GM18507 (cell line): Measurements from ENCODE around the gene ARMC2.

Source experiments
- DNase-seq: peaks from one replicate; pipeline ENCODE4 v3.0.0; 2011; ENCODE audit warnings: low read depth; ENCODE audit not compliant: insufficient read length; ENCODE audit errors: extremely low spot score
- FAIRE-seq: peaks from 2 replicates; lab custom pipeline; 2011; peaks lifted over from hg19 to GRCh38; lab: Jason Lieb, UNC

ARMC2 gene

DNA sequence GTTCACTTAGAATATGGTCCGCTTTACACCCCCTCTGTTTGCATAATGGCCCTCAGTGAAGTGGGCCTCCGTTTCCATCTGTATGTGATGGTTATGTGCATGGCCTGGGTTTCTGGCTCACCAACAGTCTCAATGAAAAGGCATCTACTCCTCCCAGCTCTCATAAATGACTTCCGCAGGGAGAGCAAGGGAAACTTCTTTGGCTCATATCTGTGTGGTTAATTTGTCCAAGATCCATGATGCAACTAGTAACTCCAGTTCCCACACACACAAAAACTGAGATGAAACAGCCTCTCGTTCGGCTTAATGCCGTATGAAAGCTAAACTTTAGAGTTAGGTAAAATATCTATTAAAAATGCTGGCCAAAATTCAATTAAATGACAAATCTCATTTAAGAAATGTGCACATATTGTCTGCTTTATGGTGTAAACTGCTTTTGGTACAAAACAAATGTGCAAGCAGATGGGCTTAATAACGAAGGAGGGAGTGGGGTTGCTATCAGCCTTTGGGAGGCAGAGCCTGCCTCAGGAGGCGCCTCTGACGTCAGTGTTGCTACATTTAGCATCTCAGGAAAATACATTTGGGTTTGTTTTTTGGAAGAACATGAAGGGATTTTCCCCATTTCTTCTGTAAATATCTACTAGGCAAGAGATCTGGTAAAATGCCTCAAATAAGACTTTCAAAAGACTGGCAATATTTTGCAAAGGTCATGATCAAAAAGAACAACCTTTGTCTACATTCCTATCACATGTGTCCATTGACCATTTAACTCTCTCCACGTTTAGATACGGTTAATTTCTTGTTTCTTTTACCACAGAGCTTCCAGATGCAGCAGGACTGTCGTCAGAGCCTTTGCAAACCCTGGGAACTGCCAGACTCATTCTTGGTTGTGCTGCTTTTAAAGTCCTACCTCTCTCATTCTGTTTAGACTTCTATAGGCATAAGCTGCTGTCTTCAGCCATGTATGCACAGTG is 96.8 kb downstream of the ARMC2 start:
- DNase-seq (no peak), FAIRE-seq (no peak)

DNA sequence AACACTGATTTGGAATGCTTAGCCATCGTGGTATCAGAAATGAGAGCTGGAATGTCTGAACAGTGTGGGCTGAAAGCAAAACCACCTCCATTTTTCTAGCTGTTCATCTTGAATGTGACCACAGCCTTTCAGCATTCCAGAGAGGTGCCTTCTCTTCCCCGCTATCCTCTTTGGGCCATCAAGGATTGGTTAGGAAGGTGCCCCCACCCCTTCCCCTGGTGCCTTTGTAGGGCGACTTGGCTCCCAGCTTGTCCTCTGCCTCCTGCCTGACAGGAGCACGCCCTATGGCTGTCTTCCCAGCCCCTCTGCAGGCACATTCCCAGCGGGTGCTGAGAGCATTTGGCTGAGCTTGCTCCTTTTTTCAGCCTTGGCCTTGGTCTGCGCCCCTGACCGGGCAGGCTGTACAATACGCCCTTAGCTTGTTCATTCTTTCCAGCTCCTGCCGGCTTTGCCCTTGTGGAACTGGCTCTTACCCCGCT is 97.5 kb downstream of the ARMC2 start:
- DNase-seq (no peak), FAIRE-seq (no peak)

DNA sequence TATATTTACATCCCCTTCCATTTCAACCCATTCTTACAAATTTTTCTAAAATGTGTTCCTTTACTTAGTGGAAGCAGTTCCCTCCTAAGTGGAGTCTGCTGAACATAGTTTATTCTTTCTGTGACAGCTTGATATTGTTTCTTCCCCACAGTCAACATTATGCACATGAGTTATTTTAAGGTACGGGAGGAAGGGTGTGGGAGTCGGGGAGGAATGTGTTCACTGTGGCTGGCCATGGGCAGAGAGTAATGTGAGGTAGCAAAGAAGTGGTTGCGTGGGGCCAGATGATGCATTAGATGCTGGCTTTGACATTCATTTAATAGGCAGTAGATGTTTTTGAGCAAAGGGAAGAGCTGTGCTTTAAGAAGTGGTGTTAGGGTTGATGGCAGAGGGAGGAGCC is 98.5 kb downstream of the ARMC2 start:
- DNase-seq, result no peak
- FAIRE-seq, result no peak

DNA sequence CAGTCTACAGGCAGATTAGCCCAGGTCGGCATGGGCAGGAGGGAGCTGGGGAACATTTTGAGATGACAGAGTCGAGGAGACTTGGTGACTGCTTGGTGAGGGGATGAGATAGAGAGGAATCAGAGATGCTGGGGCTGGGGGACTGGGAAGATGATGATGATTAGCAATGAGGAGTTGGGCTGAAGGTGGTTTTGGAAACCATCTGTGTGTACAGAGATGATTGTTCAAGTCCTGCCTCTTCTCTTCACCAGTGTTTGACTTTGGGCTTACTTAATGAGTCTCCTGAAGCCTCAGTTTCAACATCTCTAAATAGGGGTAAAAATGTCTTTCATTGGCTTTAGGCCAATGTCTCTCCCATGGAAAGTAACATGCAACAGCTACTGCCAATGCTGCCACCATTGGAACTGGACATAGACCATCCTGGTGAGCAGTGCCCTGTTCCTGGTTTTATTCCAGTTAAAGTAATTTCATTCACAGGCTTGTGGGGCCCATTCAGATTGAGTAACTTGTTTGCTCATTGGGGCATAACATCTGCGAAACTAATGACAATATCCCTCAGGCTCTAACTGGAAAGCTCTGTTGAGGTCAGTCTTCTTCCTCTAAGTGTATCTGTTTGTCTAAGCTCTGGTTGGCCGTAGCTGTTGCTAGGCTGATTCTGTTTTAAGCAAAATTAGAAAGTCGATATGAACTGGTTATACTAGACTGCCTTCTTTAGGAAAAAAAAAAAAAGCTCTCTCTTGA is 99.1 kb downstream of the ARMC2 start:
- DNase-seq, result no peak
- no peak for FAIRE-seq

DNA sequence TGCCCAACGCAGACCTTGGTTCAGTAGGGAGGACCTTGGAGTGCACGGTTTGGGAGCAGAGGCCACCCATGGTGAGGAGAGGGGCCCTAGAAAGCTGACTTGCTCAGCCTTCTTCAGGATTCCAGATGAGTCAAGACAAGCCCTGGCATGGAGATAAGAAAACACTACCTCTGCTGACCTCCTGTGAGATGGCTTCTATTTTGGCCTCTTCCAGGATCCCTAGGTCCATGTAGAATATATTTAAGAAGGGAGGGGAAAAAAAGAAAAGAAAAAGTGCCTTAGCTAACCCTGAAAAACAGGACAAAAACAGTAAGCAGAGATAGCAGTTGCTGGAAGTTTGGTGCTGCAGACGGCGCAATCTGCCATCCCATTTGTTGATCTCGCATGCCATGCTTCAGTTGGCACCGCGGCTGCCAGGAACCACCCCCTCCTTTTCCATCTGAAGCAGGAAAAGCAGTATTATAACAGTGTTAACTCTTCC is 100.0 kb downstream of the ARMC2 start:
- FAIRE-seq (no peak), DNase-seq (no peak)

DNA sequence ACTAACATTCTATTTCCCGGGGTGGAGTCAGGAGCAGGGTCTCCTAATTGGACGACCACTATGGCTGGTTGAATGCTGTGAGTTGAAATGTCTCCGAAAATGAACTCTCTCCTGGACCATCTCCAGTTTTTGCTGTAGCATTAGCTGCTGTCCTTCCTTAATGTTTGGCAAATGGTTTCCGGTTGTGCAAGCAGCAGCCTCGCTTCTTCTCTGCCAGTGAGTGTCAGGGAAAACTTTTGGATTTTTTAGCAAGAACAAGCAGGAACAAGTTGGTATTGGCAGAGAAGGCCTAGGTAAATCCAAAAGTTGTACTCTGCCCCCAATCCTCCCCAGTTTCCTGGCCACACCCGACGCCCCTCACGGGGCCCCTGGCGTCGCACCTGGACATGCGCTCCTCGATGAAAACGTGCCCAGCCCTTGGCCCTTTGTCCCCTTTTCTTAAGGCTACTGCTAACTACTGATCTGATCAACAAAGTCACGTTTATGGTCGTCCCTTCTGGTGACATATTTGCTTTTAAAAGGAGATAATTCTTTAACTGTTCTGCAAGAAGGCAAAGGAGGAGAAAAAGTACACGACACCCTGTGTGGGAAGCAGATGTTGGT is 103.2 kb downstream of the ARMC2 start:
- FAIRE-seq (no peak), DNase-seq (no peak)

DNA sequence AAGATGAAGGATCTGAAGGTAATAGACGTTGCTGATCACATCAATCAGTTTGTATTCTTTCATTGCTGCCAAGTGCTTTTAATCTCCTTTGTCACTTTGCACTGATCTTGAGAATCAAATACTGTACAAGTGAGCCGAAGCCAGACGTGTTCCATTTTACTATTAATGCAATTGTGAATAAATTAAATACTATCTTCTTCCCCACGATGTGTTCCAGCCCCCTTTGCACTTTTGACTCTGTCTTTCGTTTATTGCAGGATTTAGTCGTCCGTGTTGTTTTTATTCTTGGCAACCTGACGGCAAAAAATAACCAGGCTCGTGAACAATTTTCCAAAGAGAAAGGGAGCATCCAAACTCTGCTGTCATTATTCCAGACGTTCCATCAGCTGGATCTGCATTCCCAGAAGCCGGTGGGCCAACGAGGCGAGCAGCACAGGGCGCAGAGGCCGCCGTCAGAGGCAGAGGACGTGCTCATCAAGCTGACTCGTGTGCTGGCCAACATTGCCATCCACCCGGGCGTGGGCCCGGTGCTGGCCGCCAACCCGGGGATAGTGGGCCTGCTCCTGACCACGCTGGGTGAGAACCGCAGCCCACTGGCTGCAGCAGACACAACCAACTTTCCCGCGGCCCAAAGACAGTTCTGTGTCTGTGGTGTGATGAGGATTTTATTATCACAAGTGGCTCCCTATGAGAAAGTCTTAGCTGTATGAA is 104.7 kb downstream of the ARMC2 start:
- DNase-seq (no peak), FAIRE-seq (no peak)

DNA sequence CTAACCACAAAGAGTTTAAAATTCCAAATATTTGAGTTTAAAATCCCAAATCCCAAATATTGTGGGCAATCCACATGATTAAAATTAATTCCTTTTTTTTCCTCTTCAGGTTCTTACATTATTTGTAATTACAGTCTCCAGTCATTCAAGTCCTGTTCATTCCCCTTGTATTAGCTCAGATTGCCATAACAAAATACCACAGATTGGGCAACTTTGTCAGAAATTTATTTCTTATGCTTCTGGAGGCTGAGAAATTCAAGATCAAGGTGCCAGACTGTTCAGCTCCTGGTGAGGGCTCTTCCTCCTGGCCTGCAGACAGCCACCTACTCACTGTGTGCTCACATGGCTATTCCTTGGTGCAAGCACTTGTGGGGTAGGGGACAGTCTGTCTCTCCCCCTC is 105.5 kb downstream of the ARMC2 start:
- FAIRE-seq, result no peak
- no peak for DNase-seq

DNA sequence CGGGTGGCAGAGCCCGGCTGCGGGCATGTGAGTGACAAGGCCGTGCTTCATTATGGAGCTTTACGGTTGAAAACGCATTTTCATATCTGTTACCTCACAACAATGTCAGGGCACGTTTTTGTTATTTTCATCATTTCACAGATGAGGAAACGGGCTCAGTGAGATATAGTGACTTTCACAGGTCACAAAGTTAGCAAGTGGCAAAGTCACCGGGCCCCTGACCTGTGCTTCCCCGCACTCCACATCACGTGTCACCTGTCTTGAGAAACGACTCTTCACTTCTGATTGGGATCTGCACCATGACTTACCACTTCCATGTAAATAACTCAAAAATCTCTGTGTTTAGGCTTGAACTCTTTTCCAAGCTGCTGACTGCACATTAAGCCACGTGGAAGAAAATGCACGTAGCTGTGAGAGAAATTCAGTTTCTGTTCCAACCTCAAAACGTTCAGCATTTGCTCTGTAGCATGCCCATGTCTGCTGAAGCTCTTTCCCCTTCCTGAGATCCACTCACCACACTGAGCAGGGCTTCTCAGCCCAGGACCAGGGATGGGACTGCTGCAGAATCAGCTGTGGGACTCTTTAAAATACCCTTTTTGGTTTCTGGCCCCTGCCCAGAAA is 107.2 kb downstream of the ARMC2 start:
- no peak for FAIRE-seq
- DNase-seq, result no peak

DNA sequence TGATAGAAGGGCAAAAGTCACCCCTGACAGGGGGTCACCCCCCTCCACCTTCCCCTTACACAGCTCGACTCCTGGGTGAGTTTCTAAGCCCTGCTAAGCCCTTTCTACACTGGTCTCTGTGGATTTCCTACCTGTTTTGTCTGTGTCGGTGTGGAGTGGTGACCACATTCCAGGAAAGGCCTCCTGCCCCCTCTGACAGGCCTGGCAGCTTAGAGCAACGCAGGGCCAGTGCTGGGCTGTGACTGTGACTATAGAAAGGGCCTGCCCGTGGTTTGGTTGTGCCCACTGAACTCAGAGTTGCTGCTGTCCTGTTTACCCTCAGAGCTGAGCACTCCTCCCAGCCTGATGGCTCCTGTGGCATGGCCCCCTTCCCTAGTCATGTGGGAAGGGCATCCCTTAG is 109.0 kb downstream of the ARMC2 start:
- FAIRE-seq (no peak), DNase-seq (no peak)

DNA sequence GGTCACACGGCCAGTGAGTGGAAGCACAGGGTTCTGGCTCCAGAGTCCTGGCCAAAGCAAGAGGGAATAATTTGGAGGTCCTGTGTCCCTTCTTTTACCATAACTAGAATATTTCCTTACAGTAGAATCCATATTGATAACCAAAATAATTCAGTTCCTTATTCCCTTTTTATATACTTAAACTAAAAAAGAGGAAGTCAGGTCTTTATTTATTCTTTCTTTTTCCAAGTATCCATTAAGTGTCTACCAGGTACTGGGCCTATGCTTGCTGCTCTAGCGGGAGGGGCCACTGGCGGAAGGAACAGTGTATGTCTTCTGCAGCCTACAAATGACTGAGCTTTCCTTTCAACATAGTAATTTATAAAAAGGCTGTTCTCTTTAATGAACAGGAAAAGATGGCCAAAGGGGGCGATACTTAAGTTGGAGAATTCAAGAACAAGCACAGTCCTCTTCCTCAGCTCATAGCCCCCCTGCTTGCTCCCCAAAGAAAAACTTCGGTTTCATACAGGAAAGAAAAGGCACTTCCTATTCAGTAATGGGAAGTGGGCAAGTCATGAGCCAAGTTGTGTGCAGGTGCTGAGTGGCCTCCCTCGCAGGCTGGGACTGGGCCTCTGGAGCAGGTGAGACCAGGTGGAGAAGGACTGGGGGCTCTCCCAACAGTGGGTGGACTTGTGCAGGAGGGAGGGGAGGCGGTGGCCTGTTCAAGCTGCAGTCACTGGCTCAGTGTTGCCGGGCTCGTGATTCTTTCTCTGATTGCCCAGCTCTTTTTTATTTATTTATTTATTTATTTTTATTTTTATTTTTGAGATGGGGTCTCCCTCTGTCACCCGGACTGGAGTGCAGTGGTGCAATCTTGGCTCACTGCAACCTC is 110.9 kb downstream of the ARMC2 start:
- no peak for DNase-seq
- FAIRE-seq, result no peak

DNA sequence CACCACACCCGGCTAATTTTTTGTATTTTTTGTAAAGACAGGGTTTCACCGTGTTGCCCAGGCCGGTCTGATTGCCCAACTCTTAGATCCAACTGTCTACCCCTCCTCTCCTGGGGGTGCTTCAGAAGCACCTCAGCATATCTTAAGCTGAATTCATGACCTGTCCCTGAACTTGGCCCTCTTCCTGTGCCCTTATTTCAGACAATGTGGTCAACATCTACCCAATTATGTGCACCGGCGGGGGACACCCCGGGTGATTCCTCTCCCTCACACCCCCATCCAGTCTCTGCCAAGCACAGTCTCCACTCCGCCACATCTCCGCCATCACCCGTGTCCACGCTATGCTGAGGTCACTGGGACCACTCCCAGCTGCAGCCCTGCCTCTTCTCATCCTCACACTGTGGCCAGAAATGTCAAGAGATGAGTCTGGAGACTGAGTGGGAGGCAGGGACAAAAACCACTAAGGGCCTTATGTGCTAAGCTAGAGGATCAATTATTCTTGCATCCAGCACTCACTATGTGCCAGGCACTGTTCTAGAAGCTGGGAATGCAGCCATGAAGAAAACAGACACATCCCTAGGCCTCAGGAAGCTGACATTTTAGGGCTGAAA is 111.9 kb downstream of the ARMC2 start:
- DNase-seq, result no peak
- FAIRE-seq, result no peak

DNA sequence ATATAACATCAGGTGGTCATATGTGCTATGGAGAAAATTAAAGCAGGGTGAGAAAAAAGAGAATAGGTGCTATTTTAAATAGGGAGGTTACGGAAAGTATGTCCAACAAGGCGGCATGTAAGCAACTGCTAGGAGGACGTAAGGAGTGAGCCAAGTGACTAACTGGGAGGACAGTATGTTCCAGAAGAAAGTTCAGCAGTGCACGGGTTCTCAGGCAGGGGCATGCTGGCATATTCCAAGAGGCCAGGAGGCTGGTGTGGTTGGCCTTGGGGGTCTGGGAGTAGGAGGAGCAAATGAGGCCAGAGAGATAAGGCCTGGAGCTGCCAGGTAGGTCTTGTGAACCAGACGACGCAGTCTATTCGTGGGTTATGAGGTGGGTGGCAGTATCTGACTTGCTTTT is 112.4 kb downstream of the ARMC2 start:
- DNase-seq (no peak), FAIRE-seq (no peak)

DNA sequence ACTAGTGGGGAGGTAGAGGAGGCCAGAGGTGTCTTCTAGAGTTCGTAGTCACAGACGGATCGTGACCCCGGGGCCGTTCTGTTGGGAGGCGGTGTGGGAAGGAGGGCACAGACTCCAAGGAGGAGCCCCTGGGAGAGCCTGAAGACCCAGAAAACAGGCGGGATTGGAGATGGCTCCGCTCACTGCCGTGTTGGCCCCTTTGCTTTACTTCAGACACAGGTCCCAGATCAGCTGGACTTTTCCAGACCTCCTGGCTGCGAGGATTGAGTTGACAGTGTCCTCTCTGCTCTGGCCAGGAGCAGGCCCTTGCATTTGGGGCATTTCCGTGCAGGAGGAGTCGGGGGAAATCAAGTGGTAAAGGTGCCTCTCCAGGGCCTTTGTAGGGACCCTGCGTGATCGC is 112.9 kb downstream of the ARMC2 start:
- FAIRE-seq (no peak), DNase-seq (no peak)

DNA sequence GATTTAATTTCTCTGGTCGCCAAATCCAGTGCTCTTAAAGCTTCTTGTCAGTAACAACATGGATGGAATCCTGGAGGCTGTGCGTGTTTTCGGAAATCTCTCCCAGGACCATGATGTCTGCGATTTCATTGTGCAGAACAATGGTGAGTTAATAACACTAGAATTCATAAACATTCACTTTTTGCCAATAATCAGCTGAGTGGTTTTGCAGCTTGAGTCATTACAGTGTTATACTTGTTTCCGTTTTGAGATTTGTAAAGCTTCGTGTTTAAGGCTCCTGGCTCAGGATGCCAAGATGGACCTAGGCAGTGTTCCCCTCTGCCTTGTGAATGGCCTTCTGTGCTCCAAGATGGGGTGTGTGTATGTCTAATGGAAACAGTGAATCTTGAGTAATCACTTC is 113.8 kb downstream of the ARMC2 start:
- DNase-seq (no peak), FAIRE-seq (no peak)

DNA sequence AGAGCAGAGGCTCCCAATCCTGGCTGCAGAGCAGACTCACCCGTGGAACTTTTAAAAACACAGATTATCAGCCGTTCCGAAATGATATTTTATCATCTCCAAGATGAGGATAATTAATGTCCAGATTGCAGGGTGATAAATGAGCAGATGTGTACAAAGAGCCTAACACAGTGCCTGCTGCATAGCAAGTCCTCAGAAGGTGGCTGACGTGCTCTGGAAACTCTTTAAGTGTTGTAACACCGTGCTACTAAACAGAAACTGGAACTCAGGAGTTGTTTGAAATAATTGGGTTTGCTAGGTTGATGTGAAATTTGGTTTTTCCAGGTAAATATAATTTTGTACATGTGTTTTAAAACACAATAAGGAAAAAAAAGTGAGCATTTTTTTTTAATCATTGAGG is 118.0 kb downstream of the ARMC2 start:
- DNase-seq (no peak), FAIRE-seq (no peak)

DNA sequence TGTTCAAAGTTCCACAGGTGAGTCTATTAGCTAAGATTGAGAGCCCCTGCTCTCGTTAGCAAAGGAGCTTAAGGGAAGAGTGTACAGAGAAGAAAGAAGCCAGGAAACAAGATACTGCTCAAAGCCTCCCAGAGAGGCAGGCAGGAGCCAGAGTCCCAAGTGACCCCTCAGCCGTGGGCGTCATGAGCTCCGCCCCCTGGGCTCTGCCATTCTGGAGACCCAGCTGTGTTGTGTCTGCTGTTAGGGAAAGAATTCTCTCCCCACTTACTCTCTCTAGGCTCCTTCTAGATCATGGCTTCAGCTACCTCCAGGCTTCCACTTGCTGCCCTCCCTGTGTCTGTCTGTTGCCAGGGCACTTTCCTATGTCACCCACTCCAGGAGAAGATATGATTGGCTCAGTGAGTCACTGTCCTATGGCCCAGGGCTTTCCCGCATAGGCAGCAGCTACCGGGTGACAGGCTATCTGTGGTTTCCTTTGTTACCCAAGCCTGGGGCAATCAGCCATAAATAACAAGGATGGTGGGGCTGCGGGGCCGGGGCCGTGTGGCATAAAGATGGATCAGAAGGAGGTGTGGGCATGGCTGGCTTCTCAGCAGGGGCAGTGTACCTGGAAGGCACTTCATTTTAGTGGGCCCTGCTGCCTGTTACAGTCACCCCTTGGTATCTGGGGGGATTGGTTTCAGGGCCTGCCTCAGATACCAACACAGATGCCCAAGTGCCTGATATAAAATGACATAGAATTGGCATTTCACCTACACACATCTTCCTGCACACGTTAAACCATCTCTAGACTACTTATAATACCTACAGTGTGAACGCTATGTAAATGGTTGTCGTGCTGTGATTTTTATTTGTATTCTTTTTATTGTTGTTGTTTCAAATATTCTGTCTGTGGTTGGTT is 118.9 kb downstream of the ARMC2 start:
- DNase-seq (no peak), FAIRE-seq (no peak)
